A549 treated with DMSO at 1 μM for 4 hours (cell line): ENCODE results near the gene TRIM49C. TPM values are rescaled to one million over a fixed set of nuclear protein-coding genes. Genes with fewer than 3 reads are reported as not detected.

Source experiments
- total RNA-seq: library from RNA; stranded (reverse); fragments of 200-300 nt; extraction: Qiagen RNA extraction; gene quantifications from 5 replicates; pipeline ENCODE4 v1.2.3, GENCODE V29; 2022; ENCODE audit warnings: low read depth

The TRIM49C gene
- total RNA-seq = not detected in 5 replicates

GRCh38 chr11:90030806-90031205 is at the start of gene TRIM49C:
Gene TRIM49C (plus strand): TSS chr11:90031106. CDS start chr11:90035212, 4,106 bp downstream.

GRCh38 chr11:90085650-90086049 is 54.7 kb downstream of the TRIM49C start, which contains the start of gene UBTFL1:
Gene UBTFL1 (plus strand): TSS chr11:90085950. CDS start chr11:90085950, 0 bp downstream.

Other genes with a start within 250 kb of the TRIM49C start
- gene TRIM49, start 222.5 kb upstream of the TRIM49C start, total RNA-seq = not detected in 5 replicates
- not detected in 5 replicates for gene TRIM64B, start 152.6 kb upstream of the TRIM49C start, total RNA-seq
- 0.04 TPM in 1 of 5 replicates, not detected in the others for gene TRIM49D1, start 108.9 kb upstream of the TRIM49C start, total RNA-seq
- not detected in 5 replicates for gene TRIM49D2, start 107.0 kb upstream of the TRIM49C start, total RNA-seq
- not detected in 5 replicates for gene TRIM64, start 65.1 kb upstream of the TRIM49C start, total RNA-seq
- not detected in 5 replicates for gene UBTFL1, start 54.8 kb downstream of the TRIM49C start, total RNA-seq
- 0.02 to 0.03 TPM in 2 of 5 replicates, not detected in the others for gene NAALAD2, start 103.6 kb downstream of the TRIM49C start, total RNA-seq
- gene CHORDC1, start 191.9 kb downstream of the TRIM49C start, total RNA-seq = 83.5 to 122 TPM (median 111 TPM) in 5 replicates